GM13977 (cell line): ENCODE measurements around the gene CMTR1.

ENCODE experiments used
- DNase-seq: peaks from one replicate; pipeline ENCODE4 v3.0.0; 2012; ENCODE audit warnings: low spot score
- in situ Hi-C: fragments of 300-500 bp; cut with MboI; formaldehyde crosslinking; loops from one replicate; pipeline ENCODE4 v1.12.0; 2022; ENCODE audit warnings: low sequenced_read_pairs, low pct_unique_long_range_greater_than_20kb, mixed read lengths, inconsistent platforms; ENCODE audit not compliant: unreplicated experiment
- TF ChIP-seq, protein P1 (sequence below): IDR thresholded peaks from 2 replicates; pipeline ENCODE4 v1.5.1; 2012; ENCODE audit warnings: mild to moderate bottlenecking, control low read depth; ENCODE audit not compliant: insufficient read depth; ENCODE audit errors: extremely low read depth, missing control alignments

Gene CMTR1

GRCh38 chr6:37502703-37503291 is 69.8 kb downstream of the CMTR1 start:
- in situ Hi-C loops, result no loop called here
- TF ChIP-seq, protein P1, sequence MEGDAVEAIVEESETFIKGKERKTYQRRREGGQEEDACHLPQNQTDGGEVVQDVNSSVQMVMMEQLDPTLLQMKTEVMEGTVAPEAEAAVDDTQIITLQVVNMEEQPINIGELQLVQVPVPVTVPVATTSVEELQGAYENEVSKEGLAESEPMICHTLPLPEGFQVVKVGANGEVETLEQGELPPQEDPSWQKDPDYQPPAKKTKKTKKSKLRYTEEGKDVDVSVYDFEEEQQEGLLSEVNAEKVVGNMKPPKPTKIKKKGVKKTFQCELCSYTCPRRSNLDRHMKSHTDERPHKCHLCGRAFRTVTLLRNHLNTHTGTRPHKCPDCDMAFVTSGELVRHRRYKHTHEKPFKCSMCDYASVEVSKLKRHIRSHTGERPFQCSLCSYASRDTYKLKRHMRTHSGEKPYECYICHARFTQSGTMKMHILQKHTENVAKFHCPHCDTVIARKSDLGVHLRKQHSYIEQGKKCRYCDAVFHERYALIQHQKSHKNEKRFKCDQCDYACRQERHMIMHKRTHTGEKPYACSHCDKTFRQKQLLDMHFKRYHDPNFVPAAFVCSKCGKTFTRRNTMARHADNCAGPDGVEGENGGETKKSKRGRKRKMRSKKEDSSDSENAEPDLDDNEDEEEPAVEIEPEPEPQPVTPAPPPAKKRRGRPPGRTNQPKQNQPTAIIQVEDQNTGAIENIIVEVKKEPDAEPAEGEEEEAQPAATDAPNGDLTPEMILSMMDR, result no peak

GRCh38 chr6:37503309-37503965 is 70.4 kb downstream of the CMTR1 start:
- in situ Hi-C loops, result no loop called here
- TF ChIP-seq, protein P1, result no peak
- DNase-seq, result no peak

More at GRCh38 chr6:37502703-37503291, 69.8 kb downstream of the CMTR1 start:
- DNase-seq, result no peak

DNA sequence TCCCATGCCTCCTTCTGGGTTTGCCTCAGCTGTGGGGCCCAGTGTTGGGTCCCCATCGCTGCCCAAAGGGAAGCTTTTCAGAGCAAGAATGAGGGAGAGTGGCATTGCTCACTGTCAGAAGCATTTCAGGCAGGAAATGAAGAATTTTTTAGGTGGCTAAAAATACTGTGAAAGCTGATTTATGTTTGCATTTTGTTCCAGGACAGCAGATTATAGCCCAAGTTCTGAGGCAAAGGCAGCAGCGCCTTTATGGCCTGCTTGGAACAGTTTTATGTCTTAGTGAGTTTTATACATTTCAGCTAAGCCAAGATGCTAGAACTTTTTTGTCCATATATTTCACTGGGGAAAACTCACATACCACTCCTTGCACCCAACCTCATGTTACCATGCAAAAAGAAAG is 71.0 kb downstream of the CMTR1 start:
- in situ Hi-C loops, result no loop called here
- TF ChIP-seq, protein P1, result no peak
- DNase-seq, result no peak

DNA sequence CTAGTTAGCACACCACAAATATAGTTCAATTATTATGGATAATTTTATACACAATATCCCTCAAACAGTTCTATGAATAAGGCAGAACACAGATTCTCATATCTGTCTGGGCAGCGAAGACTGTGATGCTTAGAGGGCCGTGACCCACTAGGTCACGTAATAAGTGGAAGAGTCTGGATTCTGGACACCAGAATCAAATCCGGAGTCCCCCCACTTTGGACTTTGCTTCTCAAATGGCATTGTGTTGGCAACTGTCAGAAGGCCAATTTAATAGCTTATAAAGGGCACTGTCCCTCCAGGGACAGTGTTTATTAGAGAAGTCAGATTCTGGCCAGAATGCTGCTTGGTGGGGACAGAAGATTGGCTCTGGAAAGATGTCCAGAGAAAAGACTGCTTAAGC is 73.5 kb downstream of the CMTR1 start:
- in situ Hi-C loops, result no loop called here
- TF ChIP-seq, protein P1, result no peak

DNA sequence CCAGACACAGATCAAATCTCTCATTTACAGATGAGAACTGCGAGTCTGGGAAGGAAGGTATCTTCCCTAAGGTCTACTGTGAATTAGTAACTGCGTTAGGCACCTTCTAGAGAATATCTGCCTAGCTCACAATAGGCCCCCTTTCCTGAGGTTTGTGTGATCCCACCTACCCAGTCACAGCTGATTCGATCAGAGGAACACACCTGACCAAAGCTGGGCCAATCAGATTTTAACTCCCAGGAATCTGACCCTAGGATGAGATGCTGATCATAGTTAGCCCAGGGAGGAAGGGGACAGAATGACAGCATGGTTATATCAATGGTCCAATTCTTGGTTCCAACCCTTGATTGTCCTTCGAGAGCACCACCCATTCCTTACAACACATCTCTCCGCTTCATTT is 74.1 kb downstream of the CMTR1 start:
- TF ChIP-seq, protein P1, result no peak
- in situ Hi-C loops, result no loop called here
- no peak for DNase-seq

More for the DNA sequence above, 73.5 kb downstream of the CMTR1 start:
- no peak for DNase-seq

GRCh38 chr6:37507690-37508421 is 74.8 kb downstream of the CMTR1 start:
- no peak for DNase-seq
- TF ChIP-seq, protein P1, result no peak
- in situ Hi-C loops, result no loop called here
